Measurements from ENCODE around the gene IBA57.

IBA57 gene

DNA sequence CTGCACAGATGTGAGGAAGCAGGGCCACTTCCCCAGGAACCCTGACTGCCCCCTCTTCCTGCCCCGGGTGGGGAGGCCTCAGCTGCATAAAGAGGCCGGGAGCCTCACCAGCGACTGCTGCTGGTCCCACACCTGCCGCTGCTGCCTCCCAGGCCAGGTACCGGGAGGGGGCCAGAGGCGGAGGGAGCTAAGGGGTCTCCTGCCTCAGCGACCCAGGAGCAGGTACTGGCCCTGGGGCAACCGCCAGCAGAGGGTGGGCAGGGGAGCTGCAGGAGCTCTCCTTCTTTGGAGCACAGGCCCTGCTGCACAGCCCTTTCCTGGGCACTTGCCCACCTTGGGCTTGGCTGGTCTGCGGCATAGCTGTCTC is 9.1 kb upstream of the IBA57 start:
- Histone ChIP-seq H3K9ac (ENCODE audit: low read length) (no peak overlapping the region), H3K9me3 (replicated peaks; ENCODE audit: insufficient read depth, low read length) (no peaks in the 10 kb centered on the region), H3K4me2 (ENCODE audit: low read depth, low read length) (no peak overlapping the region), H3F3A (ENCODE audit: insufficient read depth, low read length) (no peaks in the 10 kb centered on the region), H3K36me3 (replicated peaks; ENCODE audit: insufficient read depth, low read length) (no peaks in the 10 kb centered on the region), H4K20me1 (ENCODE audit: insufficient read depth, low read length) (no peaks in the 10 kb centered on the region), H3K4me1 (ENCODE audit: low read length) (no peaks in the 10 kb centered on the region), H3K27me3 (replicated peaks; ENCODE audit: insufficient read depth, low read length) (no peaks in the 10 kb centered on the region; the same call in 1 of the 2 replicates), H3K4me3 (ENCODE audit: low read length) (no peak overlapping the region), H3K27ac (ENCODE audit: low read length) (no peak overlapping the region), H2AFZ (ENCODE audit: low read length) (no peak overlapping the region), H3K79me2 (ENCODE audit: low read length) (no peaks in the 10 kb centered on the region), H3K9me2 (replicated peaks; ENCODE audit: insufficient read depth, low read length) (no peaks in the 10 kb centered on the region)
- DNase-seq: no peak
- TF ChIP-seq EZH2phosphoT487 (IDR thresholded peaks at IDR 0.05; ENCODE audit: low read length): no peak
- TF ChIP-seq EZH2 (optimal IDR thresholded peaks at IDR 0.05; ENCODE audit: low read depth, low read length): no peak
- TF ChIP-seq, protein P1, sequence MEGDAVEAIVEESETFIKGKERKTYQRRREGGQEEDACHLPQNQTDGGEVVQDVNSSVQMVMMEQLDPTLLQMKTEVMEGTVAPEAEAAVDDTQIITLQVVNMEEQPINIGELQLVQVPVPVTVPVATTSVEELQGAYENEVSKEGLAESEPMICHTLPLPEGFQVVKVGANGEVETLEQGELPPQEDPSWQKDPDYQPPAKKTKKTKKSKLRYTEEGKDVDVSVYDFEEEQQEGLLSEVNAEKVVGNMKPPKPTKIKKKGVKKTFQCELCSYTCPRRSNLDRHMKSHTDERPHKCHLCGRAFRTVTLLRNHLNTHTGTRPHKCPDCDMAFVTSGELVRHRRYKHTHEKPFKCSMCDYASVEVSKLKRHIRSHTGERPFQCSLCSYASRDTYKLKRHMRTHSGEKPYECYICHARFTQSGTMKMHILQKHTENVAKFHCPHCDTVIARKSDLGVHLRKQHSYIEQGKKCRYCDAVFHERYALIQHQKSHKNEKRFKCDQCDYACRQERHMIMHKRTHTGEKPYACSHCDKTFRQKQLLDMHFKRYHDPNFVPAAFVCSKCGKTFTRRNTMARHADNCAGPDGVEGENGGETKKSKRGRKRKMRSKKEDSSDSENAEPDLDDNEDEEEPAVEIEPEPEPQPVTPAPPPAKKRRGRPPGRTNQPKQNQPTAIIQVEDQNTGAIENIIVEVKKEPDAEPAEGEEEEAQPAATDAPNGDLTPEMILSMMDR (IDR thresholded peaks at IDR 0.05; ENCODE audit: low read length): no peak

DNA sequence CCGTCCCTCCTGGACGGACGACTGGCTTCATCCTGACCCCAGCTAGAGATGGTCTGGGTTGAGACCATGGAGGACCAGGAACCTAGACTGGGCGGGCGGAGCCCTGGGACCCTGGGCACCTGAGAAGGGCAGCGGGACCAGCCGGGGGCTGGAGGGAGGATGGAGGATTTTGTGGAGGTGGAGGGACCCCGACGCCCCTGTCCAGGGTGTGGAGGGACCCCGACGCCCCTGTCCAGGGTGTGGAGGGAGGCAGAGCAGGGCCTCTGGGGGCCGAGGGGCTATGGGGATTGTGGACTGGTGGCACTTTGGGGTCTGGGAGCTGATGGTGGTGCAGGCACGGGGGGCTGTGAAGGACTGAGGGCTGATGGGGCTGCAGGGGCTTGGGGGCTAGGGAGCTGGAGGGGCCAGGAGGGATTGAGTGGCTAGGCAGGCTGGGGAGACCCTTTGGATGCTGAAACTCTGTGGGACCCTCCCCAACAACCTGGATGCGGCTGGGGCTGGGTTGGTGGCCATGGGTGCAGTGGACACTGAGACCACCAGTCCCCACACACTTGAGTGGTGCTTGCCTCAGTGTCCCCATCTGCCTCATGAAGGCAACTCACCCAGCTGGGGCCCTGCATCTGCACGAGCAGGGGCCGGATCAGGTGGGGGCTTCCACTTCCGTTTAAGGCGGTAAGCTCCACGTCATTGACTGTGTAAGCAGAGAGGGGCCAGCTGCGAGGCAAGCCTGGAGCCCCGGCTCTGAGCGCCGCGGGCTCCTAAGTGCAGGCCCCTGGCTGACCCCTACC is 8.5 kb upstream of the IBA57 start:
- Histone ChIP-seq H3K27me3 (replicated peaks; ENCODE audit: insufficient read depth, low read length) (no peaks in the 10 kb centered on the region; the same call in 1 of the 2 replicates), H3K27ac (ENCODE audit: low read length) (no peak overlapping the region), H4K20me1 (ENCODE audit: insufficient read depth, low read length) (no peaks in the 10 kb centered on the region), H3K9ac (ENCODE audit: low read length) (no peak overlapping the region), H2AFZ (ENCODE audit: low read length) (no peak overlapping the region), H3K4me1 (ENCODE audit: low read length) (no peaks in the 10 kb centered on the region), H3F3A (ENCODE audit: insufficient read depth, low read length) (no peaks in the 10 kb centered on the region), H3K9me3 (replicated peaks; ENCODE audit: insufficient read depth, low read length) (no peaks in the 10 kb centered on the region), H3K9me2 (replicated peaks; ENCODE audit: insufficient read depth, low read length) (no peaks in the 10 kb centered on the region), H3K36me3 (replicated peaks; ENCODE audit: insufficient read depth, low read length) (no peaks in the 10 kb centered on the region), H3K79me2 (ENCODE audit: low read length) (no peaks in the 10 kb centered on the region), H3K4me3 (ENCODE audit: low read length) (no peak overlapping the region), H3K4me2 (ENCODE audit: low read depth, low read length) (no peak overlapping the region)
- no peak for DNase-seq
- no peak for TF ChIP-seq EZH2phosphoT487 (IDR thresholded peaks at IDR 0.05; ENCODE audit: low read length)
- no peak for TF ChIP-seq EZH2 (optimal IDR thresholded peaks at IDR 0.05; ENCODE audit: low read depth, low read length)
- TF ChIP-seq, protein P1 (IDR thresholded peaks at IDR 0.05; ENCODE audit: low read length): no peak

DNA sequence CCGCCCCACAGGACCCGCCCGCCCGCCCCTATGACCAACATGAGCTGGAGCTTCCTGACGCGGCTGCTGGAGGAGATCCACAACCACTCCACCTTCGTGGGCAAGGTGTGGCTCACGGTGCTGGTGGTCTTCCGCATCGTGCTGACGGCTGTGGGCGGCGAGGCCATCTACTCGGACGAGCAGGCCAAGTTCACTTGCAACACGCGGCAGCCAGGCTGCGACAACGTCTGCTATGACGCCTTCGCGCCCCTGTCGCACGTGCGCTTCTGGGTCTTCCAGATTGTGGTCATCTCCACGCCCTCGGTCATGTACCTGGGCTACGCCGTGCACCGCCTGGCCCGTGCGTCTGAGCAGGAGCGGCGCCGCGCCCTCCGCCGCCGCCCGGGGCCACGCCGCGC is 7.9 kb upstream of the IBA57 start:
- no peaks in the 10 kb centered on the region for H3K9me2 ChIP-seq (replicated peaks; ENCODE audit: insufficient read depth, low read length)
- TF ChIP-seq EZH2phosphoT487 (IDR thresholded peaks at IDR 0.05; ENCODE audit: low read length) (no peak), EZH2 (optimal IDR thresholded peaks at IDR 0.05; ENCODE audit: low read depth, low read length) (no peak)
- TF ChIP-seq, protein P1 (IDR thresholded peaks at IDR 0.05; ENCODE audit: low read length): no peak
- no peak overlapping the region for H3K27ac ChIP-seq (ENCODE audit: low read length)
- no peaks in the 10 kb centered on the region for H3K36me3 ChIP-seq (replicated peaks; ENCODE audit: insufficient read depth, low read length)
- H3K27me3 ChIP-seq (replicated peaks; ENCODE audit: insufficient read depth, low read length): no peaks in the 10 kb centered on the region; the same call in 1 of the 2 replicates
- no peak overlapping the region for H3K9ac ChIP-seq (ENCODE audit: low read length)
- H4K20me1 ChIP-seq (ENCODE audit: insufficient read depth, low read length): no peaks in the 10 kb centered on the region
- no peak overlapping the region for H3K4me3 ChIP-seq (ENCODE audit: low read length)
- H2AFZ ChIP-seq (ENCODE audit: low read length): no peak overlapping the region
- no peak for DNase-seq
- H3K79me2 ChIP-seq (ENCODE audit: low read length): no peaks in the 10 kb centered on the region
- H3K9me3 ChIP-seq (replicated peaks; ENCODE audit: insufficient read depth, low read length): no peaks in the 10 kb centered on the region
- no peaks in the 10 kb centered on the region for H3K4me1 ChIP-seq (ENCODE audit: low read length)
- H3K4me2 ChIP-seq (ENCODE audit: low read depth, low read length): no peak overlapping the region
- no peaks in the 10 kb centered on the region for H3F3A ChIP-seq (ENCODE audit: insufficient read depth, low read length)
